ENCODE measurements around the gene HOXA11. TPM values are rescaled to one million over a fixed set of nuclear protein-coding genes. Genes with fewer than 3 reads are reported as not detected.
A peak's percentile ranks its signal among the peaks of the same experiment; 100 is the strongest.

The HOXA11 gene
- total RNA-seq, 1 experiment from 2014 or later = not detected

- Histone ChIP-seq H3K9me3 (ENCODE audit: low read length) (no peaks in the 10 kb centered on the region), H3K4me1 (ENCODE audit: low read length) (peaks cover 52% of the 10 kb centered on the region), H3K9me2 (replicated peaks; ENCODE audit: insufficient read depth, low read length) (no peaks in the 10 kb centered on the region), H3K79me2 (ENCODE audit: low read length) (no peaks in the 10 kb centered on the region), H3K4me3 (ENCODE audit: low read length) (peak overlapping the region; percentile 69), H4K20me1 (ENCODE audit: insufficient read depth, low read depth, low read length) (no peaks in the 10 kb centered on the region), H3K36me3 (ENCODE audit: insufficient read depth, low read length) (no peaks in the 10 kb centered on the region), H3K4me2 (ENCODE audit: low read depth, low read length, poor library complexity, severe bottlenecking) (peak overlapping the region; percentile 77), H3K27me3 (ENCODE audit: low read length) (no peaks in the 10 kb centered on the region), H3K27ac (ENCODE audit: low read length) (peak overlapping the region; percentile 75), H2AFZ (ENCODE audit: low read length) (peak overlapping the region; percentile 96), H3K9ac (ENCODE audit: low read length) (peak overlapping the region; percentile 78)
- DNase-seq = peak; percentile 86
Observed at GRCh38 chr7:27155816-27156507, 29.1 kb downstream of the HOXA11 start.

GRCh38 chr7:27154901-27155815 lies 29.9 kb downstream of the HOXA11 start:
- Histone ChIP-seq H3K4me3 (ENCODE audit: low read length) (peak overlapping the region; percentile 69), H2AFZ (ENCODE audit: low read length) (peak overlapping the region; percentile 96), H3K9ac (ENCODE audit: low read length) (peak overlapping the region; percentile 78), H3K27me3 (ENCODE audit: low read length) (no peaks in the 10 kb centered on the region), H3K79me2 (ENCODE audit: low read length) (peaks cover 3% of the 10 kb centered on the region; the same call in 1 of the 2 replicates), H4K20me1 (ENCODE audit: insufficient read depth, low read depth, low read length) (no peaks in the 10 kb centered on the region), H3K27ac (ENCODE audit: low read length) (peak overlapping the region; percentile 75), H3K9me2 (replicated peaks; ENCODE audit: insufficient read depth, low read length) (no peaks in the 10 kb centered on the region), H3K36me3 (ENCODE audit: insufficient read depth, low read length) (no peaks in the 10 kb centered on the region), H3K4me1 (ENCODE audit: low read length) (peaks cover 47% of the 10 kb centered on the region), H3K9me3 (ENCODE audit: low read length) (no peaks in the 10 kb centered on the region), H3K4me2 (ENCODE audit: low read depth, low read length, poor library complexity, severe bottlenecking) (peak overlapping the region; percentile 77)
- peak; percentile 77 for DNase-seq

GRCh38 chr7:27154369-27154768 lies 30.7 kb downstream of the HOXA11 start:
- no peaks in the 10 kb centered on the region for H3K9me3 ChIP-seq (ENCODE audit: low read length)
- no peaks in the 10 kb centered on the region for H3K36me3 ChIP-seq (ENCODE audit: insufficient read depth, low read length)
- no peaks in the 10 kb centered on the region for H3K9me2 ChIP-seq (replicated peaks; ENCODE audit: insufficient read depth, low read length)
- H3K4me2 ChIP-seq (ENCODE audit: low read depth, low read length, poor library complexity, severe bottlenecking) = peak overlapping the region; percentile 77
- H2AFZ ChIP-seq (ENCODE audit: low read length) = no peak overlapping the region; the same call in 1 of the 2 replicates
- no peak for DNase-seq
- H3K4me1 ChIP-seq (ENCODE audit: low read length) = peaks cover 46% of the 10 kb centered on the region
- H3K27ac ChIP-seq (ENCODE audit: low read length) = no peak overlapping the region
- no peaks in the 10 kb centered on the region for H4K20me1 ChIP-seq (ENCODE audit: insufficient read depth, low read depth, low read length)
- peaks cover 11% of the 10 kb centered on the region for H3K79me2 ChIP-seq (ENCODE audit: low read length)
- H3K27me3 ChIP-seq (ENCODE audit: low read length) = no peaks in the 10 kb centered on the region
- H3K4me3 ChIP-seq (ENCODE audit: low read length) = peak overlapping the region; percentile 69; the same call in 1 of the 2 replicates
- H3K9ac ChIP-seq (ENCODE audit: low read length) = peak overlapping the region; percentile 78

GRCh38 chr7:27153526-27153925 lies 31.5 kb downstream of the HOXA11 start:
- Histone ChIP-seq H3K9me3 (ENCODE audit: low read length) (no peaks in the 10 kb centered on the region), H3K27me3 (ENCODE audit: low read length) (no peaks in the 10 kb centered on the region), H3K9ac (ENCODE audit: low read length) (no peak overlapping the region), H4K20me1 (ENCODE audit: insufficient read depth, low read depth, low read length) (no peaks in the 10 kb centered on the region), H3K79me2 (ENCODE audit: low read length) (peaks cover 20% of the 10 kb centered on the region), H3K9me2 (replicated peaks; ENCODE audit: insufficient read depth, low read length) (no peaks in the 10 kb centered on the region), H3K4me3 (ENCODE audit: low read length) (no peak overlapping the region), H3K4me1 (ENCODE audit: low read length) (peaks cover 54% of the 10 kb centered on the region), H3K36me3 (ENCODE audit: insufficient read depth, low read length) (no peaks in the 10 kb centered on the region), H3K4me2 (ENCODE audit: low read depth, low read length, poor library complexity, severe bottlenecking) (no peak overlapping the region), H3K27ac (ENCODE audit: low read length) (no peak overlapping the region), H2AFZ (ENCODE audit: low read length) (no peak overlapping the region)
- DNase-seq = no peak

- peaks cover 60% of the 10 kb centered on the region for H3K4me1 ChIP-seq (ENCODE audit: low read length)
- H3K9ac ChIP-seq (ENCODE audit: low read length) = no peak overlapping the region
- no peaks in the 10 kb centered on the region for H3K9me2 ChIP-seq (replicated peaks; ENCODE audit: insufficient read depth, low read length)
- H3K4me3 ChIP-seq (ENCODE audit: low read length) = no peak overlapping the region
- H2AFZ ChIP-seq (ENCODE audit: low read length) = no peak overlapping the region
- no peak overlapping the region for H3K27ac ChIP-seq (ENCODE audit: low read length)
- no peaks in the 10 kb centered on the region for H3K27me3 ChIP-seq (ENCODE audit: low read length)
- no peaks in the 10 kb centered on the region for H3K9me3 ChIP-seq (ENCODE audit: low read length)
- H3K36me3 ChIP-seq (ENCODE audit: insufficient read depth, low read length) = no peaks in the 10 kb centered on the region
- peaks cover 26% of the 10 kb centered on the region for H3K79me2 ChIP-seq (ENCODE audit: low read length)
- H4K20me1 ChIP-seq (ENCODE audit: insufficient read depth, low read depth, low read length) = no peaks in the 10 kb centered on the region
- DNase-seq = no peak
- no peak overlapping the region for H3K4me2 ChIP-seq (ENCODE audit: low read depth, low read length, poor library complexity, severe bottlenecking)
Observed at GRCh38 chr7:27152816-27153442, 32.1 kb downstream of the HOXA11 start.

GRCh38 chr7:27151931-27152815 lies 32.9 kb downstream of the HOXA11 start, which contains the start of gene HOXA3:
TSS of gene HOXA3 (minus strand) at chr7:27152583. CDS start at chr7:27110640, 41,943 bp downstream.
- Histone ChIP-seq H3K4me3 (ENCODE audit: low read length) (peak within 1 kb of the TSS; percentile 84), H3K9ac (ENCODE audit: low read length) (peak within 1 kb of the TSS; percentile 84)

GRCh38 chr7:27151341-27151930 lies 33.6 kb downstream of the HOXA11 start:
- Histone ChIP-seq H3K4me2 (ENCODE audit: low read depth, low read length, poor library complexity, severe bottlenecking) (peak overlapping the region; percentile 88), H3K27ac (ENCODE audit: low read length) (peak overlapping the region; percentile 52), H3K9me3 (ENCODE audit: low read length) (no peaks in the 10 kb centered on the region), H3K79me2 (ENCODE audit: low read length) (peaks cover 33% of the 10 kb centered on the region), H4K20me1 (ENCODE audit: insufficient read depth, low read depth, low read length) (no peaks in the 10 kb centered on the region), H3K9me2 (replicated peaks; ENCODE audit: insufficient read depth, low read length) (no peaks in the 10 kb centered on the region), H3K36me3 (ENCODE audit: insufficient read depth, low read length) (no peaks in the 10 kb centered on the region; the same call in 1 of the 2 replicates), H3K4me1 (ENCODE audit: low read length) (peaks cover 53% of the 10 kb centered on the region), H3K4me3 (ENCODE audit: low read length) (peak overlapping the region; percentile 84), H3K9ac (ENCODE audit: low read length) (peak overlapping the region; percentile 84), H2AFZ (ENCODE audit: low read length) (peak overlapping the region; percentile 96), H3K27me3 (ENCODE audit: low read length) (no peaks in the 10 kb centered on the region)
- DNase-seq = peak; percentile 51

More at GRCh38 chr7:27151931-27152815, 32.9 kb downstream of the HOXA11 start, which contains the start of gene HOXA3:
- Histone ChIP-seq H2AFZ (ENCODE audit: low read length) (peak within 1 kb of the TSS; percentile 96), H3K79me2 (ENCODE audit: low read length) (peaks cover 31% of the 10 kb centered on the region), H3K9me3 (ENCODE audit: low read length) (no peaks in the 10 kb centered on the region), H3K27me3 (ENCODE audit: low read length) (no peaks in the 10 kb centered on the region), H4K20me1 (ENCODE audit: insufficient read depth, low read depth, low read length) (no peaks in the 10 kb centered on the region), H3K9me2 (replicated peaks; ENCODE audit: insufficient read depth, low read length) (no peaks in the 10 kb centered on the region), H3K27ac (ENCODE audit: low read length) (peak within 1 kb of the TSS; percentile 52; the same call in 1 of the 2 replicates), H3K36me3 (ENCODE audit: insufficient read depth, low read length) (no peaks in the 10 kb centered on the region), H3K4me1 (ENCODE audit: low read length) (peaks cover 59% of the 10 kb centered on the region), H3K4me2 (ENCODE audit: low read depth, low read length, poor library complexity, severe bottlenecking) (peak within 1 kb of the TSS; percentile 88)
- peak; percentile 59 for DNase-seq
